ENCODE measurements around the gene C1orf174.

DNA sequence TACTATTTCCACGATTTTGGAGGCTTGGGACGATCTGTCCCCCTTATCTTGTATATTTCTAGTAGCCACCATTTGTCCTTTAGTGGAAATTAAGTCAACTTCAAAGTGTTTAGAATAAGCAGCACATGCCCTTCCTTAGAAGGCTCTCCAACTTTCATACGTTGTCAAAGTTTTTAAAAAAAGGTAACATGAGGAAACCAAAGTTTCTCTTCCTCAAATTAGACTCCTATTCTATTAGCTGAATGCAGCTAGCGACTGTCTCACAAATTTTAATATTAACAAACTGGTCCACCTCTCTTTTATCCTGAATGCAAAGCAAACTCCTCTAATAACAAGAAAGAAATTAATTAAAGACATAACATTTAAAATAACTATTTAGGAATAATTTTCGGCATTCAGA lies 6.9 kb downstream of the C1orf174 start:
- TF ChIP-seq, protein P1, sequence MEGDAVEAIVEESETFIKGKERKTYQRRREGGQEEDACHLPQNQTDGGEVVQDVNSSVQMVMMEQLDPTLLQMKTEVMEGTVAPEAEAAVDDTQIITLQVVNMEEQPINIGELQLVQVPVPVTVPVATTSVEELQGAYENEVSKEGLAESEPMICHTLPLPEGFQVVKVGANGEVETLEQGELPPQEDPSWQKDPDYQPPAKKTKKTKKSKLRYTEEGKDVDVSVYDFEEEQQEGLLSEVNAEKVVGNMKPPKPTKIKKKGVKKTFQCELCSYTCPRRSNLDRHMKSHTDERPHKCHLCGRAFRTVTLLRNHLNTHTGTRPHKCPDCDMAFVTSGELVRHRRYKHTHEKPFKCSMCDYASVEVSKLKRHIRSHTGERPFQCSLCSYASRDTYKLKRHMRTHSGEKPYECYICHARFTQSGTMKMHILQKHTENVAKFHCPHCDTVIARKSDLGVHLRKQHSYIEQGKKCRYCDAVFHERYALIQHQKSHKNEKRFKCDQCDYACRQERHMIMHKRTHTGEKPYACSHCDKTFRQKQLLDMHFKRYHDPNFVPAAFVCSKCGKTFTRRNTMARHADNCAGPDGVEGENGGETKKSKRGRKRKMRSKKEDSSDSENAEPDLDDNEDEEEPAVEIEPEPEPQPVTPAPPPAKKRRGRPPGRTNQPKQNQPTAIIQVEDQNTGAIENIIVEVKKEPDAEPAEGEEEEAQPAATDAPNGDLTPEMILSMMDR (IDR thresholded peaks at IDR 0.05), result no peak
- no peak for TF ChIP-seq POLR2A (IDR thresholded peaks at IDR 0.05)
